IPS-18a (cell line): ENCODE data around the gene ELP2.
"Not testable (repeated sequence)": the region's sequence is repeated elsewhere in the genome, so short reads cannot be mapped to it uniquely, and the experiment has no call there.

Source experiments
- H3K27ac ChIP-seq: one replicate; pipeline ENCODE4 v1.5.1; 2013; ENCODE audit warnings: low read length
- H3K27me3 ChIP-seq: one replicate; pipeline ENCODE4 v1.6.1; 2013; ENCODE audit warnings: mild to moderate bottlenecking, low read length; ENCODE audit not compliant: control insufficient read depth, insufficient read depth
- H3K36me3 ChIP-seq: one replicate; pipeline ENCODE4 v1.6.1; 2013; ENCODE audit warnings: low read depth, low read length; ENCODE audit not compliant: control insufficient read depth
- H3K4me1 ChIP-seq: one replicate; pipeline ENCODE4 v1.6.1; 2013; ENCODE audit warnings: low read depth, low read length; ENCODE audit not compliant: control insufficient read depth
- H3K4me3 ChIP-seq: one replicate; pipeline ENCODE4 v1.5.1; 2013; ENCODE audit warnings: low read length
- H3K9ac ChIP-seq: one replicate; pipeline ENCODE4 v1.6.1; 2013; ENCODE audit warnings: mild to moderate bottlenecking, low read length, moderate library complexity
- H3K9me3 ChIP-seq: one replicate; pipeline ENCODE4 v1.6.1; 2013; ENCODE audit warnings: low read depth, low read length; ENCODE audit not compliant: control insufficient read depth

ELP2 gene

DNA sequence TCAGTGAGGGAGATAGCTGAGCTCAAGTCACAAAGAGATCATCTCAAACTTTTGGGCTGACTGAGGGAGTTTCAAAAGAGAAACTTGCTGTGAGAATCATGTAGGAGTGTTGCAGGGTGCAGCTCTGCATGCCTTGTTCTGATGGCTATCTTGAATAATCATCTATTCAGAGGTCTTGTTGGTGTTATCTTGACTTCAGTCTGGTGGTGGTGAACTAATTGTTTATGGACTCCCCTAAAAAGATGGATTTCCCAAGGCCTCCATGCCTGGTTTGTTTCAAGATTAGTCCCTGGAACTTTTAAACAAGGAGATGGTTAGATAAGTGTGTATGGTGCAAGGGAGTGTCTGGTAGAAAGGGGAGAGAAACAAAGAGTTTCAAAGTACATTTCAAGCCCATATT lies 30.4 kb upstream of the ELP2 start:
- no peak overlapping the region for H3K27ac ChIP-seq
- peaks cover 8% of the 10 kb centered on the region for H3K9me3 ChIP-seq
- no peak overlapping the region for H3K9ac ChIP-seq
- no peak overlapping the region for H3K4me3 ChIP-seq
- H3K36me3 ChIP-seq: no peaks in the 10 kb centered on the region
- no peaks in the 10 kb centered on the region for H3K4me1 ChIP-seq
- no peaks in the 10 kb centered on the region for H3K27me3 ChIP-seq

DNA sequence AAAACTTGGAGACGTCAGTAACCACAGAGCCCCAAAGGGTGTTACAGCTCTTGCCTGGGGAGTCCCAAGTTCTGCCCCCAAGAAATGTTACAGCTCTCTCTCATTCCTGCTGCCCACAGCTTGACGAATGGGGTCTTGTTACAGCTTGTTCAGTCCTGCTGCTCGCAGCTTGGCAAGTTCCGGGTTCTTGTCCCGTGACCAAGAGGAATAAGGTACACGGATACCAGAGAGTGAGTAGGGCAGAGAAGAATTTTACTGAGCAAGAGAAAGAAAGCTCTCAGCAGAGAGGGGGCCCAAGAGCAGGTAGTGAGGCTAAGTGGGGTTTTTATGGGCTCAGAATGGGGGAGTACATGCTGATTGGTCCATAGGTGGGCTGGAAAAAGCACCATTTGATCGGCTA lies 27.8 kb upstream of the ELP2 start:
- H3K27me3 ChIP-seq: no peaks in the 10 kb centered on the region
- no peak overlapping the region for H3K9ac ChIP-seq
- no peak overlapping the region for H3K27ac ChIP-seq
- no peaks in the 10 kb centered on the region for H3K36me3 ChIP-seq
- peaks cover 8% of the 10 kb centered on the region for H3K9me3 ChIP-seq
- H3K4me3 ChIP-seq: no peak overlapping the region
- H3K4me1 ChIP-seq: no peaks in the 10 kb centered on the region

DNA sequence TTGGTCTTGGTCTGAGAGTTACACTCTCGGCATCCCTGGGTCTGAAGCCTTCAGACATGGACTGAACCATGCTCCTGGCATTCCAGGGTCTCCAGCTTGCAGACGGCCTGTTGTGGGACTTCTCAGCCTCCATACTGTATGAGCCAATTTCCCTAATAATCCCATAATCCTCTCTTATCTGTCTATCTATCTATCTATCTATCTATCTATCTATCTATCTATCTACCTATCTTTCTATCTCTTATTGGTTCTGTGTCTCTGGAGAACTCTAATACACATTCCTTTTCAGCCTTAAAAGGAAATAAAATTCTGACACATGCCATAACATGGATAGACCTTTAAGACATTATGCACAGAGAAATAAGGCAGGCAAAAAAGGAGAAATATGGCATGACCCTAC lies 24.9 kb upstream of the ELP2 start:
- Histone ChIP-seq H3K9me3 (peaks cover 8% of the 10 kb centered on the region), H3K4me1 (no peaks in the 10 kb centered on the region), H3K4me3 (no peak overlapping the region), H3K27ac (no peak overlapping the region), H3K9ac (no peak overlapping the region), H3K36me3 (peaks cover 7% of the 10 kb centered on the region), H3K27me3 (no peaks in the 10 kb centered on the region)

DNA sequence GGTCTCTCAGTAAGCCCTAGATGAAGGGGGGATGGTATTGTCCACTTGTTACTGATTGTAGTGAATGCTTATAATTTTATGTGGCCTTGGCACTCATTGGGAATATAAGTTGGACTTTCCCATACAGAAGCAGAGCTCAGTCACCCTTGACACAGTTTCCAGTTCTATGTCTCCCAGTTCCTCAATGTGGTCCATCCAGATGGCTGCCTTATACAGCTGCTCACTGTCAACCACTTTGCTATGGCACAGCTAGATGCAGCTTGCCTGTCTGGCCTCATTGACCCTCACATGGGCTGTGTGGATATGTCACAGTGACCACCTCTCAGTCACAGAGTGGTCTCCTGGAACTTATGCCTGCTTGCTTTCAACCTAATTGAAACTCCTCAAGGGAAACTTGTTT lies 22.2 kb upstream of the ELP2 start:
- H3K9ac ChIP-seq: no peak overlapping the region
- no peak overlapping the region for H3K27ac ChIP-seq
- H3K27me3 ChIP-seq: no peaks in the 10 kb centered on the region
- no peaks in the 10 kb centered on the region for H3K4me1 ChIP-seq
- H3K9me3 ChIP-seq: peaks cover 4% of the 10 kb centered on the region
- peaks cover 26% of the 10 kb centered on the region for H3K36me3 ChIP-seq
- no peak overlapping the region for H3K4me3 ChIP-seq

DNA sequence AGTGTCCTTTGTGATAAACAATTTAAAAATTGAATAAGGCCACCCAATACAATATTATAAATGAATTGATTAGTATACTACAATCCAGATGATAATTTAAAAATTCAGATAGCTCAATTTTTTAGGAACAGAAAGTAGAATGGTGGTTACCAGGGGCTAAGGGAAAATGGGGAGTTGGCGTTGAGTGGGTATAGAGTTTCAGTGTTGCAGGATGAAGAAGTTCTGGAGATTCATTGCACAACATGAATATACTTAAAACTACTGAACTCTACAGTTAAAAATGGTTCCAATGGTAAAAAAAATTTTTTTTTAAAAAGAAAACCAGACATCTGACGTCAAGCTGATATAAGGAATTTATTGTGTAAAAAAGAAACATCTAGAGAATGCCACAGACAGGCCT lies 21.5 kb upstream of the ELP2 start:
- H3K9ac ChIP-seq: no peak overlapping the region
- H3K36me3 ChIP-seq: peaks cover 33% of the 10 kb centered on the region
- no peaks in the 10 kb centered on the region for H3K27me3 ChIP-seq
- no peak overlapping the region for H3K4me3 ChIP-seq
- H3K27ac ChIP-seq: no peak overlapping the region
- no peaks in the 10 kb centered on the region for H3K9me3 ChIP-seq
- H3K4me1 ChIP-seq: no peaks in the 10 kb centered on the region

DNA sequence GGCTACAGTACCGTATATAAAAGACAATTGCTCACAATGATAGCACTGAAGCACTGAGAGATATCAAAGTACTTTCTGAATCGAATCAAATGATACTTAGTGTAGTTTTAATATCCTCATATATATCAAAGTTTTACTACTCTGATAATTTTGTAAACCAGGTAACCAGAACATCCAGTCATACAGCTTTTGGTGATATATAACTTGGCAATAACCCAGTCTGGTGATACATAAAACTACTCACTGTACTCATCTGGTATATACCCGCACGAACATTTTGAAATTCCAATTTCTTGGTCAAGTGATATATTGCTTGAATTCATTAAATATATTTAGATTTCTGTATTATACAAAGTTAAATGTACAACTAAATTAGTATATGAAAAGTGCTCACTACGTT lies 21.1 kb upstream of the ELP2 start:
- H3K27ac ChIP-seq: no peak overlapping the region
- peaks cover 37% of the 10 kb centered on the region for H3K36me3 ChIP-seq
- H3K9ac ChIP-seq: no peak overlapping the region
- H3K4me1 ChIP-seq: no peaks in the 10 kb centered on the region
- no peaks in the 10 kb centered on the region for H3K27me3 ChIP-seq
- no peaks in the 10 kb centered on the region for H3K9me3 ChIP-seq
- no peak overlapping the region for H3K4me3 ChIP-seq

DNA sequence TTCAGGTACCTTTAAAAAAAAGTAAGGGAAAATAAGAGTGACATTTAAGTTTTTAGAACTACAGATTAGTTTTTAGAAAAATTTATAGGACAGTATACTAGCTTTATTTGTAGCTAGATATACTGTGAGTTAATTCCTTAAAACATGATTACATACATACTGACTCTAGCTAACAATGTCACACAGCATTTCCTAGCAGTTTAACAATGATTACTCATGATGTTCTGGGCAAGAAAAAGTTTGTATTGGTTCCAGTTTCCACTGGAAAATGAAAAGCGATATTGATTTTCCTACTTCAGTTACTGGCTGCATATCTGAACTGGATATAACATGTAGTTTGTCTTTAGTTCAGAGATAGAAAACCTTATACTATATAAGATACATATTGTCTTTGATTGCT lies 20.0 kb upstream of the ELP2 start:
- Histone ChIP-seq H3K4me1 (no peaks in the 10 kb centered on the region), H3K9ac (no peak overlapping the region), H3K4me3 (no peak overlapping the region), H3K27me3 (no peaks in the 10 kb centered on the region), H3K27ac (no peak overlapping the region), H3K36me3 (peaks cover 46% of the 10 kb centered on the region), H3K9me3 (no peaks in the 10 kb centered on the region)

DNA sequence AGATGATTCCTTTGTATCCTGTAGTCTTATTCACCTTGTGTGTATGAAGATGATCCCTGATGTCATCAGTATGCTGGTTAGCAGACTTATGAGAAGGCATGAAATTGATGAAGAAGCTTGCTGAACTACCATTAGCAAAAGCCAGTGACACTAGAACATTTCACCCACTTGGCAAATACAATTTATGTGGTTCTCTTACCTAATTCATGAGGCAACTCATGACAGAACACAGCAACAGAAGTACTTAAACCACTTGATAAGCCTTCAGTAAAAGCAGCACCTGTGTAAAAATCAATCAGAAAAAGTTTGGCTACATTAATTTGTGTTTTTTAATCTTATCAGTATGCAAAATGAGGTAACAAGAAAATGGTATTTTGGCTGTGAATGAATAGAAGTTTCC lies 17.4 kb upstream of the ELP2 start:
- H3K9ac ChIP-seq: no peak overlapping the region
- H3K27me3 ChIP-seq: no peaks in the 10 kb centered on the region
- no peaks in the 10 kb centered on the region for H3K4me1 ChIP-seq
- peaks cover 62% of the 10 kb centered on the region for H3K36me3 ChIP-seq
- no peaks in the 10 kb centered on the region for H3K9me3 ChIP-seq
- H3K4me3 ChIP-seq: no peak overlapping the region
- H3K27ac ChIP-seq: no peak overlapping the region

DNA sequence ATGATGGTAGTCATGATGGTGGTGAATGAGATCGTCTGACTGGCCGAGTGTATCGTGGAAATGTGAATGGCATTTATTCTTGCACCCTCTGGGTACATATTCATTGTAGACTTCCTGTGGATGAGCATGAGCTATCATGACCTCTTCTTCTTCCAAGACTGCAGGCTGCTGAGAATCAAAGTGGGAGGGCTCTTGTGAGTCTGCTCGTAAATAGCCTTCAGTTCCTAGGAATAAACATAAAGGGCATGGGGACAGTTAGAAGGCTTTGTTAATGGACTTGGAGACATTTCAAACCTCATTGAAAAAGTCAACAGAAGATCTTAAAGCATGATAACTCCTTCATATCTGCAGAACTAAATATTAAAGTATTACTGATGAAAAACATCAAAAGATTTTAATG lies 15.4 kb upstream of the ELP2 start:
- Histone ChIP-seq H3K36me3 (peaks cover 67% of the 10 kb centered on the region), H3K9me3 (no peaks in the 10 kb centered on the region), H3K27ac (no peak overlapping the region)

DNA sequence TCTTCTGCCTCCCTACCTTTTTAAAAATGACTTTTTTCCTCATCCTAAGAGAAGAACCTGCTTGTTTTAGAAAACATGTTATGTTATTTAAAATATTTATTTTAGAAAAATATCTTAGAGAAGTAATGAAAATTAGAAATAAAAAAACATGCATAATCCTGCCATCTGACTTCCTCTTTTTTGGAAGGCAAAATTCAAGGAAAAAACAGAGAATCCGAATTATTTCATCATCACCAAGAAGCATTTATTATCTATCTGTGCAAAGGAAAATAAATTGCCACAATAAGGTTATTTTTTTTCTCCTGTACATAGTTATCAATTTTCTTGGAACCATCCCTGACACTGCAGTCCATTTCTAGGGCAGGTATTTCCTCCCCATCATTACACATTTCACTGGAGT lies 15.0 kb upstream of the ELP2 start:
- H3K4me1 ChIP-seq: no peaks in the 10 kb centered on the region
- H3K4me3 ChIP-seq: no peak overlapping the region
- no peaks in the 10 kb centered on the region for H3K9me3 ChIP-seq
- no peak overlapping the region for H3K9ac ChIP-seq
- no peaks in the 10 kb centered on the region for H3K27me3 ChIP-seq
- no peak overlapping the region for H3K27ac ChIP-seq
- peaks cover 68% of the 10 kb centered on the region for H3K36me3 ChIP-seq

More for the DNA sequence above, 15.4 kb upstream of the ELP2 start:
- no peak overlapping the region for H3K4me3 ChIP-seq
- no peaks in the 10 kb centered on the region for H3K4me1 ChIP-seq
- no peak overlapping the region for H3K9ac ChIP-seq
- H3K27me3 ChIP-seq: no peaks in the 10 kb centered on the region

DNA sequence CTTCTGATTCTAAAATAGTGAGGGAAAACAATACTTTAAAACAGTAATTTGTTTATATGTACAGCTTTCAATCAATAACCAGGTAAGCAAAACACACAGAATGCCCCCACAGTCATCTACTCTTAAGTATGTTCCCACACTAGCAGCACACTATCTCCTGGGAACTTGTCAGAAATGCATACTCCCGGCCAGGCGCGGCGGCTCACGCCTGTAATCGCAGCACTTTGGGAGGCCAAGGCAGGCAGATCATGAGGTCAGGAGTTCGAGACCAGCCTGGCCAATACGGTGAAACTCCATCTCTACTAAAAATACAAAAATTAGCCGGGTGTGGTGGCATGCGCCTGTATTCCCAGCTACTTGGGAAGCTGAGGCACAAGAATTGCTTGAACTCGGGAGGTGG lies 12.9 kb upstream of the ELP2 start:
- not testable (repeated sequence) for H3K9ac ChIP-seq, H3K27me3 ChIP-seq, H3K9me3 ChIP-seq, H3K4me3 ChIP-seq, H3K27ac ChIP-seq, H3K4me1 ChIP-seq
- H3K36me3 ChIP-seq: peaks cover 77% of the 10 kb centered on the region

DNA sequence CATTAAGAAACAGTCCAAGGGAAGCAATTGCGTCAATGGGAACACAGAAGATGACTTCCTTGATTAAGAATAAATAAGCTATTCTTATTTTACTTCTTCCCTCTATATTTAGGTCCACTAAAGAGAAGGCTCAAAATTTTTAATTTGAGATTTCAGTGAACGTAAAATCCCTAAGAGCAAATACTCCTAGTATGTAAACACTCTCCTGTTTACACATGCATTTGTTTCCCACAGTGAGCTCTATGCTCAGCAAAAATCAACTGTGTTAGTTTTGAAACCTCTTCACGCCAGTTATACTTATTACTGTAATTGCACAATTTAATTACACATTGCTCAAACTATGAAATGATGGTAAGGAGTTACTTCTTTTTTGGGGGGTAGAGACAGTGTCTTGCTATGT lies 9.4 kb upstream of the ELP2 start:
- H3K4me3 ChIP-seq: no peak overlapping the region
- H3K27ac ChIP-seq: no peak overlapping the region
- no peaks in the 10 kb centered on the region for H3K4me1 ChIP-seq
- H3K9me3 ChIP-seq: no peaks in the 10 kb centered on the region
- H3K36me3 ChIP-seq: peaks cover 81% of the 10 kb centered on the region
- no peaks in the 10 kb centered on the region for H3K27me3 ChIP-seq
- no peak overlapping the region for H3K9ac ChIP-seq

DNA sequence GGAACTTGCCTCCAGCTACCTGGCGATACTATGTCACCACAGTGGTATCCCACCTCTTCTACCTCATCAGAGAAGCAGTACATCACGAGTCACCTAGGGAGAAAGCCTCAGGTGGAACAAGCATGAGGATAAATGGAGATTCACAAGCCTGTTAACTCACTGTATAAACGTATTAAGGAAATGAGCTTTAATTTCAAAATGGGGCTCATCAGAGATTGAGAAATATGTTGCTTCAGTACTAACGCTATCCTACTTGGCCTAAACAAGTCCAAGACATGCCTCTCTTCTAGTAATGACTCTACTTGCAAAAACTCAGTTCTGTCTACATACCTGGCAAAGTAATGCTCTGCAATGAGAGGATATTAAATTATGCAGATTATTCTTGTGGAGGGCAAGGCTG lies 4.9 kb upstream of the ELP2 start:
- Histone ChIP-seq H3K9me3 (no peaks in the 10 kb centered on the region), H3K36me3 (peaks cover 63% of the 10 kb centered on the region)

More for the DNA sequence above, 4.9 kb upstream of the ELP2 start:
- Histone ChIP-seq H3K4me1 (peaks cover 5% of the 10 kb centered on the region), H3K4me3 (no peak overlapping the region), H3K27ac (no peak overlapping the region), H3K27me3 (no peaks in the 10 kb centered on the region), H3K9ac (no peak overlapping the region)
